Activated CD4-positive, alpha-beta memory T cell treated with anti-CD3 and anti-CD28 coated beads for 36 hours (primary cell): ENCODE measurements around the gene DYNLT4. TPM values are rescaled to one million over a fixed set of nuclear protein-coding genes. Genes with fewer than 3 reads are reported as not detected.
"Not testable (repeated sequence)": the region's sequence is repeated elsewhere in the genome, so short reads cannot be mapped to it uniquely, and the experiment has no call there.

Source experiments
- CTCF ChIA-PET: fragments of 350-600 bp; sonication (Branson Sonifier 250); formaldehyde crosslinking; loops from one replicate; lab custom pipeline; 2021; ENCODE audit warnings: antibody characterized with exemption, inconsistent platforms; lab: Charles Lee
- POLR2A ChIA-PET: fragments of 350-600 bp; sonication (Branson Sonifier 250); formaldehyde crosslinking; loops from one replicate; lab custom pipeline; 2021; ENCODE audit warnings: antibody characterized with exemption; lab: Charles Lee
- DNase-seq: peaks from one replicate; pipeline ENCODE4 v3.0.0-alpha.2; 2020
- H3K27ac Mint-ChIP-seq: one replicate; pipeline ENCODE4 v1.8.0; 2021; ENCODE audit warnings: mixed read lengths
- H3K27me3 Mint-ChIP-seq: one replicate; pipeline ENCODE4 v1.8.0; 2021; ENCODE audit warnings: mixed read lengths
- H3K36me3 Mint-ChIP-seq: one replicate; pipeline ENCODE4 v1.8.0; 2021; ENCODE audit warnings: mixed read lengths
- H3K4me1 Mint-ChIP-seq: one replicate; pipeline ENCODE4 v1.8.0; 2021; ENCODE audit warnings: low read depth, mixed read lengths
- H3K4me3 Mint-ChIP-seq: one replicate; pipeline ENCODE4 v1.8.0; 2021; ENCODE audit warnings: mild to moderate bottlenecking, mixed read lengths
- H3K9me3 Mint-ChIP-seq: one replicate; pipeline ENCODE4 v1.8.0; 2021; ENCODE audit warnings: mixed read lengths
- intact Hi-C: fragments of 100-400 bp; cut with micrococcal nuclease; formaldehyde crosslinking; loops from one replicate; pipeline ENCODE4 v1.15.1; 2023
- total RNA-seq, 2 experiments: library from RNA; stranded (reverse); gene quantifications; one replicate each; pipeline ENCODE4 v1.2.3, GENCODE V29; 2021

The DYNLT4 gene
- total RNA-seq, 2 experiments from 2014 or later, result 0.40 to 0.41 TPM

DNA sequence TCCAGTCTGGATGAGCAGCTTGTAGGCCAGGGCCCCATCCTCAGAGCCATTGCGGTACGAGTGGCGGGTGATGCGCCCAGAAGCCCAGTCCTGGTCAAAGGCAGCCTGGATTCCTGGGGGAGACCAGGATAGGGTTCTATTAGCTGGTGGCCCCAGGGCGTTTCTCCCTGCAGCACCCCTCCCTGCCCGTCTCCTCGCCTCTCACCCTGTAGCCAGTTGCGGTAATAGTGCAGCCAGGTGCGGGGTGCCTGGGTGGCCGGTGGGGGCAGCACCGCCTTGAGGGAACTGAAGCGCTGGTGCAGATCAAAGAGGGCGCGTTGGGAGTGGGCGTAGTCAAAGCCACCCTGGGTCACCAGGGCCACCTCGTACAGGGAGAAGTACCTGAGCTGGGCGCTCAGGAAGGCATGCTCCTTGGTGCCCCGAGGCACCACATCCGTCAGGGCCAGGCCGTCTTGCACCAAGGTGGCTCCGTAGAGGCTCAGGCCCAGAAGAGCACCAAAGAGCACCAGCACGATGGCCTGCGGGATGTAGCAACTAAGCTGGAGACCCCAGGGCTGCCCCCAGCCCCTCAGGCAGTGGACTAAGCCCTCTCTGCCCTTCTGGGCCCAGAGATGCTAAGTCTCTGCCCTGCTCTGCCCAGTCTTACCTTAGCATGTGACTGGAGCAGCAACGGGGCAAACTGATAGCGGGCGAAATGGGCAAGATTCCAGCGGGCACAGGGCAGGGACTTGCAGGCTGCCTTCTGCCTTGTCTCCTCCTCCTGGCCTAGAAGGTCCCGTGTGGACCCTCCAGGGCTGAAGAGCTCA lies 20.2 kb upstream of the DYNLT4 start:
- intact Hi-C loops, result no loop called here
- Mint-ChIP-seq H3K4me3 (no peak overlapping the region), H3K9me3 (no peaks in the 10 kb centered on the region), H3K4me1 (no peaks in the 10 kb centered on the region), H3K27ac (no peak overlapping the region), H3K36me3 (no peaks in the 10 kb centered on the region), H3K27me3 (no peaks in the 10 kb centered on the region)
- CTCF ChIA-PET, result interaction anchor here (1.2 to 1.5 kb wide), 2 partner anchors 9 to 34 kb away, joined by 5 to 10 read pairs; no protein-coding TSS in a partner anchor
- POLR2A ChIA-PET, result interaction anchor here (1.1 kb wide), 1 partner anchor 106 kb away, joined by 3 read pairs; no protein-coding TSS in a partner anchor
- DNase-seq, result no peak

DNA sequence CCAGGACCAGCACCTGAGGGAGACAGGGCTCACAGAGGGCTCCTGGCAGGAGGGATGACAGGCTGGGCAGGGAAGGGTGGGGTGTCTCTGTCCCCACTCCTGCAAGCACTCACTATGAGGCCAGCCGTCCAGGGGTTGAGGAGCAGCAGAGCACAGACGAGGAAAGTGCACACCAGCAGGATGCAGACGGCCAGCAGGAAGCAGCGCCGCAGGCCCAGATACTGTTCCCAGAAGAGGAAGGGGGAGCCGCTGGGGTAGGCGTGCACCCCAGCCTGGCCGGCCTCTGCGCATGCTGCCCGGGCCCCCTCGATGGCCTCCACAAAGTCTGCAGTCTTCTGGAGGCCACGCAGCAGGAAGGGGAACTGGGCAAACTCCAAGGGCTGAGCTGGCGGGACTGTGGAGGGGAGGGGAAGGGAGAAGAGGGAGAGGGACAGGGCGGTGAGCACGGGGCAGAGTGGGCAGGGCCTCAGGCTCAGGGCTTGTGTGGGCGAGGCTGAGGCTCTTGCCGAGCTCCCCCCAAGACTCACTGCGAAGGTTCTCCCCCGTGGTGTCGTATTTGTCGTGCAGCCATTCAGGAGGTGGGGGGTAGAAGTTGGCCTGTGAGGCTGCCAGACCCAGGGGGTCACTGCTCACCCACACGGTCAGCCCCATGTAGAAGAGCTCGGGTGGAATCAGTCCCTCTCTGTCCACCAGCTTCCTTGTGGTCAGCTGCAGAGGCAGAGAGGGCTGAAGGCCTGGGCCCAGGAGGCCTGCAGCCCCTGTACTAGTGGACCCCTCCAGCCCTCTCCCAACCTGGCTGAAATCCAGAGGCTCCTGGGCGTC lies 19.4 kb upstream of the DYNLT4 start:
- CTCF ChIA-PET, result interaction anchor here (1.2 to 1.5 kb wide), 2 partner anchors 10 to 33 kb away, joined by 5 to 10 read pairs; no protein-coding TSS in a partner anchor

DNA sequence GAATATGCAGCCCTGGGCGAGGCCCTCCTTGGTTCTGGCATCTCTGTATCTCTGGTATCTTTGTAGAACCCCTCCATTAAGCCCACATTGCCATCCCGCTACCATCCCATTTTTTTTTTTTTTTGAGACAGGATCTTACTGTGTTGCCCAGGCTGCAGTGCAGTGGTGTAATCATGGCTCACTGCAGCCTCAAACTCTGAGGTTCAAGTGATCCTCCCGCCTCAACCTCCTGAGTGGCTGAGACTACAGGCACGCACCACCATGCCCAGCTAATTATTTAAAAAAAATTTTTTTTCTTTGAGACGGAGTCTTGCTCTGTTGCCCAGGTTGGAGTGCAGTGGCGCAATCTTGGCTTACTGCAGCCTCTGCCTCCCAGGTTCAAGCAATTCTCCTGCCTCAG lies 17.2 kb upstream of the DYNLT4 start:
- intact Hi-C loops, result loop anchor here (5.0 kb wide), 1 partner anchor 37 kb away; the partner anchor contains the start of gene BEST4
- not testable (repeated sequence) for DNase-seq, H3K9me3 Mint-ChIP-seq, H3K27me3 Mint-ChIP-seq, H3K36me3 Mint-ChIP-seq, H3K4me3 Mint-ChIP-seq, H3K27ac Mint-ChIP-seq
- CTCF ChIA-PET, result interaction anchor here (0.8 kb wide), 1 partner anchor 12 kb away, joined by 3 read pairs; no protein-coding TSS in a partner anchor
- peaks cover 16% of the 10 kb centered on the region for H3K4me1 Mint-ChIP-seq
- POLR2A ChIA-PET, result interaction anchor here (1.4 kb wide), 1 partner anchor 103 kb away, joined by 8 read pairs; no protein-coding TSS in a partner anchor

More for the DNA sequence above, 19.4 kb upstream of the DYNLT4 start:
- Mint-ChIP-seq H3K9me3 (no peaks in the 10 kb centered on the region), H3K27ac (no peak overlapping the region), H3K4me1 (peaks cover 1% of the 10 kb centered on the region), H3K4me3 (no peak overlapping the region), H3K27me3 (no peaks in the 10 kb centered on the region), H3K36me3 (no peaks in the 10 kb centered on the region)
- DNase-seq, result no peak
- POLR2A ChIA-PET, result interaction anchor here (1.1 kb wide), 1 partner anchor 105 kb away, joined by 3 read pairs; no protein-coding TSS in a partner anchor
- intact Hi-C loops, result no loop called here

DNA sequence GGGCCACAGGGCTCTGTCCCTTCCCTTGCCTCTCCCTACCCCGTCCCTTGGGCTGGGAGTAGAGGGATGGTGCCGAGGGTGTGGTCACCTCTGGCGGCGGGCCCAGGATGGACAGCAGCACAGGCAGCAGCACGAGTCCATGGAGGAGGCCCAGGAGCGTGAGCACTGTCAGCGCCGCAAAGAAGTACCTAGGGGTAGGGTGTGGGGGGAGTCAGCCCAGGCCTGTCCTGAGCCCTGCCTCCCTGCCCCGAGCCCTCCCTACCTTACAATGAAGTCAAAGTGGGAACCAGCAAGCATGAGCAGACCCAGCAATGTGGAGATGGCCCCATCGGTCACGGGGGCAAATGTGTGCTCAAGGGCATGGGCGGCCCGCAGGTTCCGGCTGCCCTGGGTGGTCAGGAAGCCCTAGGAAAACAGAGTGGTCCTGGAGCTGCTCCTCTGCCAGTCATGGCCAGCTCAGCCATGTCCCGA lies 15.9 kb upstream of the DYNLT4 start:
- Mint-ChIP-seq H3K27ac (no peak overlapping the region), H3K9me3 (no peaks in the 10 kb centered on the region), H3K4me3 (no peak overlapping the region), H3K4me1 (peaks cover 26% of the 10 kb centered on the region), H3K36me3 (no peaks in the 10 kb centered on the region), H3K27me3 (no peaks in the 10 kb centered on the region)
- POLR2A ChIA-PET, result interaction anchor here (0.6 to 7.3 kb wide), 5 partner anchors 19 to 650 kb away, joined by 3 to 404 read pairs (median 106); partner anchors contain the start of genes BTBD19, DYNLT4, PLK3 and RNU5D-1
- DNase-seq, result no peak
- intact Hi-C loops, result loop anchor here (5.0 kb wide), 1 partner anchor 36 kb away; the partner anchor contains the start of gene BEST4
- CTCF ChIA-PET, result interaction anchor here (0.7 to 3.8 kb wide), 4 partner anchors 12 to 92 kb away, joined by 3 to 21 read pairs (median 4); partner anchors contain the start of gene RNU5D-1

DNA sequence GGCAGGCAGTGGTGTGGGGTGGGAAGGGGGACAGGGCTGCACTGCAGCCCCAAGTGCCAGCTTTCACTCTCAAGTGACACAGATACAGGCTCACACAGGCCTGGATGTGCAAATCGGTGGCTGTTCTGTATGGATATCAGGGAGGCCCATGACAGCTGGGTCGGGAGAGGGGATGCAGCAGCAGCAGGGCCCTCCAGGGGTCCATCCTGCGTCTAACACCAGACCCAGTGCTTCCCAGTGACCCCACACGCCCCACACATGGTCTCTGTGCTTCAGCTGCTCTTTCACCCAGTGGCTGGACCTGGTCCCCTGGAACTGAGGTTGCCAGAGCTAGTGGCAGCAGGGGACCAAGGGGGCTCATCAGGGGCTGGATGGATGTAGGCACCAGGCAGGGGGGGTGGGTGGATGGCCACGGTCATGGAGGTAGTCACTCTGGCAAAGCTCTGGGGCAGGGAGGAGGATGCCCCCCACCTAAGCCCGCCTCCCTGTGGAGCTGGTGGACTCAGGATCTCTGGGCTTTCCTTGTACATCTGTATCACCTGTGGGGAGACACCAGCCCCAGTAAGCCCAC lies 15.1 kb upstream of the DYNLT4 start:
- Mint-ChIP-seq H3K4me3 (no peak overlapping the region), H3K4me1 (peaks cover 32% of the 10 kb centered on the region), H3K36me3 (no peaks in the 10 kb centered on the region), H3K27me3 (no peaks in the 10 kb centered on the region), H3K9me3 (no peaks in the 10 kb centered on the region), H3K27ac (no peak overlapping the region)
- CTCF ChIA-PET, result interaction anchor here (0.7 to 3.8 kb wide), 4 partner anchors 13 to 91 kb away, joined by 3 to 21 read pairs (median 4); partner anchors contain the start of gene RNU5D-1
- POLR2A ChIA-PET, result interaction anchor here (0.6 to 7.3 kb wide), 5 partner anchors 10 to 651 kb away, joined by 3 to 404 read pairs (median 106); partner anchors contain the start of genes BTBD19, DYNLT4, PLK3 and RNU5D-1
- no peak for DNase-seq
- intact Hi-C loops, result loop anchor here (5.0 kb wide), 1 partner anchor 35 kb away; the partner anchor contains the start of gene BEST4

DNA sequence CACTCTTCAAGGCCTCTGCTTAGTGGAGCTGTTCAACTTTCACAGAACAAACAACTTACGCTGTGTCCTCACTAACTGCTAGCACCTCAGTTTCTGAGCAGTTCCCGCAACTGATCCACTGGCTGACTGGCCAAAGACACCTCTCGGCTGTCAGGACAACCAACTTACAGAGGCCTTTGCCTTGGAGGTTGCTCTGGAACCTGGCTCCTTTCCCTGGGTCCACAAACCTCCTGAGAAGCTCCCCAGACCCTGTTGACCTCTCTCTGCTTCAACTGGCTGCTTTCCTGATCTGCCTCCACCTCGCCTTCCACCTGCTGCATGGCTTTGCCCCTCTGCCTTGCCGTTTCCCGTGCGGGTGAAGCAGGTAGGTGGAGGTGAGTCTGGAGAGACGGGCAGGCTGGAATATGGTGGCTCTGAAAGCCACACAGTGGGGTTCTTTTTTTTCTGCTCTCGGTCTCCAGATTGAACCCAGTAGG lies 14.1 kb upstream of the DYNLT4 start:
- no peaks in the 10 kb centered on the region for H3K36me3 Mint-ChIP-seq
- CTCF ChIA-PET, result interaction anchor here (1.5 to 4.9 kb wide), 4 partner anchors 14 to 90 kb away, joined by 3 to 48 read pairs (median 30); partner anchors contain the start of genes PLK3 and RNU5D-1
- peak overlapping the region; percentile 89 for H3K4me3 Mint-ChIP-seq
- H3K27me3 Mint-ChIP-seq, result no peaks in the 10 kb centered on the region
- no peak for DNase-seq
- H3K4me1 Mint-ChIP-seq, result peaks cover 32% of the 10 kb centered on the region
- H3K9me3 Mint-ChIP-seq, result no peaks in the 10 kb centered on the region
- H3K27ac Mint-ChIP-seq, result peak overlapping the region; percentile 99
- POLR2A ChIA-PET, result interaction anchor here (1.0 to 7.3 kb wide), 9 partner anchors 9 to 482 kb away, joined by 3 to 404 read pairs (median 24); partner anchors contain the start of genes BTBD19, DYNLT4, HECTD3 and PLK3
- intact Hi-C loops, result loop anchor here (5.0 kb wide), 1 partner anchor 34 kb away; the partner anchor contains the start of gene BEST4

DNA sequence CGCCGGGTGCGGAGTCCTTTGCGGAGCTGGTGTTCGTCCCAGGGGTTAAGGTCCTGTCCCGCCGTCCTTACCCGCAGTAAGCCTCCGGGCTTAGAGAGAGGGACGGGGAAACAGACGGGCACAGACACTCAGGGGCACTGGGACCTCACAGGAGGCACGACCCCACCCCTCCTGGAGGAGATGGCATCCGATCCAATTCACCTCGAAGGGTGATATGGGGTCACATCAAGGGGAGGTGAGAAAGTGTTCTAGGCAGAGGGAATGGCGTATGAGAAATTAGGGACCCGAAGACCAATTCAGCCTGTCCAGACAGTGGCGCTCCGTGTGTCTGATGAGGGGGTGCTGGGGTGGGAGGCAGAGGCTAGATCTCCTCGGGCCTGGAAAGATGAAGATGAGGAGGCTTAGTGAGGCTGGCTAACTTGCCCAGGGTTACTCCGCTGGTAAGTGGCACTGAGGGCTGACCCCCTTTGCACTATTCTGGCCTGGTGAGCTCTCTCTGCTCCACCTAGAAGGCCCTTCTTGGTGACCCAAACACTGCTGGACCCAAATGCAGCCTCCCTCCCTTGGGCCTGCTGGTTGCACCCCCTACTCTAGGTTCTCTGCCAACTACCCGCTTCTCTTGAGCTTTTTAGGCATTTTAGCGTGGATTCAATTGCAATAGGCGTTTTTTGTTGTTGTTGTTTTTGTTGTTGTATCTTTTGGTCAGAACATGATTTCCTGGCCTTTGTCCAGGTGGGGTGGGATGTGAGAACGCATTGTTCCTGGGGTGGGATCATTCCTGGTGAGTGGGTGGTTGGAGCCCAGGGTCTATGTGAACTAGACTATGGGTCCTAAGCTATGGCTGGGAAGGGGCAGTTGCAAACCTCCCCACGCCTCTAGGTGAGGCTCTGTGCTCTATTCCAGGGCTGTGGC lies 13.4 kb upstream of the DYNLT4 start:
- Mint-ChIP-seq H3K9me3 (no peaks in the 10 kb centered on the region), H3K27me3 (no peaks in the 10 kb centered on the region), H3K4me3 (peak overlapping the region; percentile 89), H3K36me3 (peaks cover 3% of the 10 kb centered on the region), H3K4me1 (peaks cover 36% of the 10 kb centered on the region), H3K27ac (peak overlapping the region; percentile 99)
- ChIA-PET CTCF (interaction anchor here (1.1 to 4.9 kb wide), 6 partner anchors 9 to 90 kb away, joined by 3 to 48 read pairs (median 30); partner anchors contain the start of genes BTBD19, DYNLT4, PLK3 and RNU5D-1), POLR2A (interaction anchor here (1.0 to 7.3 kb wide), 10 partner anchors 9 to 482 kb away, joined by 3 to 404 read pairs (median 16); partner anchors contain the start of genes BTBD19, DYNLT4, HECTD3 and PLK3)
- no peak for DNase-seq
- intact Hi-C loops, result loop anchor here (5.0 kb wide), 1 partner anchor 33 kb away; the partner anchor contains the start of gene BEST4

DNA sequence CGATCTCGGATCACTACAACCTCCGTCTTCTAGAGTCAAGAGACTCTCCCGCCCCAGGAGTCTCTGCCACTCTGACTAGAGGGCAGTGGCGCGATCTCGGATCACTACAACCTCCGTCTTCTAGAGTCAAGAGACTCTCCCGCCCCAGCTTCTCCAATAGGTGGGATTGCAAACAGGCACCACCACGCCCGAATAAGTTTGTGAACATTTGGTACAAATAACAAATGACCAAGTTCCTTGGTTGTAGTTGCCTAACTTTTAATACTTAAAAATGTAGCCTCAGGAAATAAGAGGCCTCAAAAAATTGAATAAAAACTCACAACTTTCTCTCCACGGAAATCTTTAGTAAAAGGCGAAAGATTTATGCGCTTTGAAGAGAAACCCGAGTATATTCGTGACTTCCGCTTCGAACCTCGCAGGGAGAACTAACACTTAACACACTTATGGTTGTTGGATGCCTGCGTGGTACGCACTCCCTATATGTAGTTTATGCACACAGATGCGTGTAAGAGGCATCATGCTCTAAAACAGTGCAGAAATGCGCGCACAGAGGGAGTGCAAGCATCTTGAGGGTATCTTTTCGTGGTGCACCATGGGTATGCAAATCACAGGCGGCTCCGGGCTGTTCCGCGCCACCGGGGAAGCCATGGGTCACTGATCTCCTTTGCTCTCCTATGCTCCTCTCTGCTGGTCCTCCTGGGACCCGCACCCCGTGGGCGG lies 12.6 kb upstream of the DYNLT4 start:
- peak; percentile 89 for DNase-seq
- intact Hi-C loops, result loop anchor here (1.0 to 10.0 kb wide), 6 partner anchors 10 to 1455 kb away; partner anchors contain the start of genes BEST4, ELOVL1 and RNU5D-1

DNA sequence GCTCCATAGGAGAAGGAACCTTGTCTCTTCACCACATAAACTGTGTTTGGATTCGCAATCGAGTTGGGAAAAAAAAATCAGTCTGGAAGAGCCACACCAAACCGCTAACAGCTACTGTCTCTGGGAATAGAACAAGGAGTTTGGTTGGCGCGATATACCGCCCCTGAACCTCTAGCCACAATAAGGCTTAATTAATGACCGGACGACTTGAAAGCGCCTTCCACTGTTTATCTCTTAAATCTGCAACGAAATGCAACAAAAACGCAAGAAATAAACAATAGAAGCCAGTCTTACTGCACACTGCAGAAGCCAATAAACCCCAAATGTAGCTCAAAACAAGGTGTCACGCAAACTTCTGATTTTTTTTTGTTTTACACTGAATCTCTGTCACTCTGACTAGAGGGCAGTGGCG lies 12.1 kb upstream of the DYNLT4 start:
- DNase-seq, result no peak
- POLR2A ChIA-PET, result interaction anchor here (0.6 to 7.3 kb wide), 28 partner anchors 11 to 681 kb away, joined by 3 to 404 read pairs (median 6); partner anchors contain the start of genes BEST4, BTBD19, DYNLT4 and EIF2B3
- no peaks in the 10 kb centered on the region for H3K9me3 Mint-ChIP-seq
- peak overlapping the region; percentile 99 for H3K27ac Mint-ChIP-seq
- H3K27me3 Mint-ChIP-seq, result no peaks in the 10 kb centered on the region
- H3K4me1 Mint-ChIP-seq, result peaks cover 43% of the 10 kb centered on the region
- CTCF ChIA-PET, result interaction anchor here (0.6 to 4.9 kb wide), 15 partner anchors 8 to 481 kb away, joined by 3 to 48 read pairs (median 5); partner anchors contain the start of genes BTBD19, DYNLT4, PLK3 and RNU5D-1
- H3K36me3 Mint-ChIP-seq, result peaks cover 13% of the 10 kb centered on the region
- H3K4me3 Mint-ChIP-seq, result peak overlapping the region; percentile 89
- intact Hi-C loops, result loop anchor here (1.0 to 10.0 kb wide), 5 partner anchors 10 to 1454 kb away; partner anchors contain the start of genes ELOVL1 and RNU5D-1

More for the DNA sequence above, 12.6 kb upstream of the DYNLT4 start:
- POLR2A ChIA-PET, result interaction anchor here (0.6 to 7.3 kb wide), 28 partner anchors 10 to 680 kb away, joined by 3 to 404 read pairs (median 7); partner anchors contain the start of genes BEST4, BTBD19, DYNLT4 and EIF2B3
- peak overlapping the region; percentile 99 for H3K27ac Mint-ChIP-seq
- peaks cover 11% of the 10 kb centered on the region for H3K36me3 Mint-ChIP-seq
- no peaks in the 10 kb centered on the region for H3K9me3 Mint-ChIP-seq
- CTCF ChIA-PET, result interaction anchor here (0.6 to 4.9 kb wide), 17 partner anchors 8 to 481 kb away, joined by 3 to 48 read pairs (median 5); partner anchors contain the start of genes BTBD19, DYNLT4, PLK3 and RNU5D-1
- H3K27me3 Mint-ChIP-seq, result no peaks in the 10 kb centered on the region
- H3K4me3 Mint-ChIP-seq, result peak overlapping the region; percentile 89
- peaks cover 42% of the 10 kb centered on the region for H3K4me1 Mint-ChIP-seq
